Neural progenitor cell (in vitro differentiated cells): ENCODE results near the gene GANAB.

ENCODE experiments used
- EZH2 ChIP-seq: fragments of 200-600 bp; sonication (generic); IDR thresholded peaks from 2 replicates; pipeline ENCODE4 v1.6.1; 2017; ENCODE audit warnings: antibody characterized with exemption, mild to moderate bottlenecking, moderate library complexity
- TF ChIP-seq, protein P1 (sequence below): fragments of 200-600 bp; sonication (generic); IDR thresholded peaks from 2 replicates; pipeline ENCODE4 v1.5.1; 2017; ENCODE audit warnings: antibody characterized with exemption, mild to moderate bottlenecking

- TF ChIP-seq, protein P1, sequence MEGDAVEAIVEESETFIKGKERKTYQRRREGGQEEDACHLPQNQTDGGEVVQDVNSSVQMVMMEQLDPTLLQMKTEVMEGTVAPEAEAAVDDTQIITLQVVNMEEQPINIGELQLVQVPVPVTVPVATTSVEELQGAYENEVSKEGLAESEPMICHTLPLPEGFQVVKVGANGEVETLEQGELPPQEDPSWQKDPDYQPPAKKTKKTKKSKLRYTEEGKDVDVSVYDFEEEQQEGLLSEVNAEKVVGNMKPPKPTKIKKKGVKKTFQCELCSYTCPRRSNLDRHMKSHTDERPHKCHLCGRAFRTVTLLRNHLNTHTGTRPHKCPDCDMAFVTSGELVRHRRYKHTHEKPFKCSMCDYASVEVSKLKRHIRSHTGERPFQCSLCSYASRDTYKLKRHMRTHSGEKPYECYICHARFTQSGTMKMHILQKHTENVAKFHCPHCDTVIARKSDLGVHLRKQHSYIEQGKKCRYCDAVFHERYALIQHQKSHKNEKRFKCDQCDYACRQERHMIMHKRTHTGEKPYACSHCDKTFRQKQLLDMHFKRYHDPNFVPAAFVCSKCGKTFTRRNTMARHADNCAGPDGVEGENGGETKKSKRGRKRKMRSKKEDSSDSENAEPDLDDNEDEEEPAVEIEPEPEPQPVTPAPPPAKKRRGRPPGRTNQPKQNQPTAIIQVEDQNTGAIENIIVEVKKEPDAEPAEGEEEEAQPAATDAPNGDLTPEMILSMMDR, result no peak
- TF ChIP-seq EZH2, result no peak
These were observed 23.2 kb upstream of the GANAB start for GRCh38 chr11:62669420-62670161.
